ENCODE results near the gene TBCA.

The TBCA gene

DNA sequence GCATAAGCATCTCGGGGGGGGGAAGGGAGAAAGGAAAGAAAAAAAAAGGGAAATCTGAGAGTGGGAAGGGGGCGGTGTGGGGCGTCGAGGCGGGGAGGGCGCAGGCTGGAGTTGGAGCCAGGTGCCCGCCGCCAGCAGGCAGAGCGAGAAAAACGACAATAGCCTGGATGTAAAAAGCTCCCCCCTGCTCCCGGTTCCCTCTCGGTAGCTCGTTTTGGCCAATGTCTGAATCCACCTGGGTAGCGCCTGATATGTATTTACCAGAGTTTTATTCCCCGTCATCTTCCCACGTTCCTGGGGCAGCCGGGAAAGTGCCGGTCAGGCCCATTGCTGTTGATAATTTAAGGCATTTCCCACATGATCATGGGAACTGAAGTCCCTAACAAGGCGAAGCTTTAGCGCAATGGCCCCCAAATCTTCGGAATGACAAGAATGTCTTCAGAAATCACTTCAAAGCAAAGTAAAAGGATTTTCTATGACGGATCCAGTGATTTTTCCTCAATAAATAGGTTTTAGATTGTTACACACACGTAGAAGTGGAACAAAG, 134.7 kb downstream of the TBCA start:
- no peak for DNase-seq
